Brain microvascular endothelial cell (primary cell): ENCODE data around the gene CRTAP.
"Not testable (repeated sequence)": the region's sequence is repeated elsewhere in the genome, so short reads cannot be mapped to it uniquely, and the experiment has no call there.

Experiments used
- DNase-seq: peaks from one replicate; pipeline ENCODE4 v3.0.0-alpha.2; 2020
- H3K27ac ChIP-seq: fragments of 250-450 bp; sonication (Bioruptor Pico); 2 replicates; pipeline ENCODE4 v1.5.1; 2020; ENCODE audit warnings: mild to moderate bottlenecking, moderate library complexity
- H3K27me3 ChIP-seq: fragments of 250-450 bp; sonication (Bioruptor Pico); replicated peaks from 2 replicates; pipeline ENCODE4 v1.5.1; 2020; ENCODE audit warnings: mild to moderate bottlenecking
- H3K36me3 ChIP-seq: fragments of 250-450 bp; sonication (Bioruptor Pico); replicated peaks from 2 replicates; pipeline ENCODE4 v1.5.1; 2020; ENCODE audit warnings: mild to moderate bottlenecking
- H3K4me3 ChIP-seq: 2 replicates; pipeline ENCODE4 v1.5.1; 2011; ENCODE audit warnings: low read depth, mild to moderate bottlenecking, control low read depth, low read length, moderate library complexity
- CTCF ChIP-seq: IDR thresholded peaks from 2 replicates; pipeline ENCODE4 v1.5.1; 2011; ENCODE audit warnings: low read depth, mild to moderate bottlenecking, moderate library complexity, low read length, control low read depth, inconsistent platforms; ENCODE audit errors: missing control alignments
- in situ Hi-C: cut with HindIII; loops from 2 replicates; pipeline ENCODE4 v1.10.0; 2017; ENCODE audit warnings: low sequenced_read_pairs, low pct_ligation_motif_present

CRTAP gene

DNA sequence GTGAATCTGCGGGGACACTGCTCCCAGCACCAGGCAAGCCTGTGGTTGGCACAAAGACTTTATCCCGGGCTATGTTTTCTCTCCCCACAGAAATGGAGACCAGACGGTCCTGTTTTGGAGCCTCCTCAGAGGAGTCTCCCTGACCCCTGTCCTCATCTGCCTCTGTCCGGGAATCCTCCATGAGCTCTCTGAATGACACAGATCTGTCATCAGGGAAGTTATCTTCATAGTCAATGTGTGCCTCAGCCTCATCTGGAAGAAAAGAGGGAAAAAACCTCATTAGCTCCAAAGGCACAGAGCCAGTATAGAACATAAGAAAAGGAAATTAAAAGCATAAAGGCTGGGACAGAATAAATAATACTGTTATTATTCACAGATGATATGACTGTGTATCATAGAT is 40.0 kb downstream of the CRTAP start:
- no peak overlapping the region for H3K4me3 ChIP-seq
- no peaks in the 10 kb centered on the region for H3K27me3 ChIP-seq
- no peaks in the 10 kb centered on the region for H3K36me3 ChIP-seq
- no peak for TF ChIP-seq CTCF
- no peak for DNase-seq
- in situ Hi-C loops, result no loop called here
- H3K27ac ChIP-seq, result no peak overlapping the region

GRCh38 chr3:33155301-33155700 is 41.5 kb downstream of the CRTAP start:
- Histone ChIP-seq H3K36me3 (no peaks in the 10 kb centered on the region), H3K27ac (no peak overlapping the region), H3K27me3 (no peaks in the 10 kb centered on the region), H3K4me3 (no peak overlapping the region)
- in situ Hi-C loops, result no loop called here
- no peak for DNase-seq
- no peak for TF ChIP-seq CTCF

DNA sequence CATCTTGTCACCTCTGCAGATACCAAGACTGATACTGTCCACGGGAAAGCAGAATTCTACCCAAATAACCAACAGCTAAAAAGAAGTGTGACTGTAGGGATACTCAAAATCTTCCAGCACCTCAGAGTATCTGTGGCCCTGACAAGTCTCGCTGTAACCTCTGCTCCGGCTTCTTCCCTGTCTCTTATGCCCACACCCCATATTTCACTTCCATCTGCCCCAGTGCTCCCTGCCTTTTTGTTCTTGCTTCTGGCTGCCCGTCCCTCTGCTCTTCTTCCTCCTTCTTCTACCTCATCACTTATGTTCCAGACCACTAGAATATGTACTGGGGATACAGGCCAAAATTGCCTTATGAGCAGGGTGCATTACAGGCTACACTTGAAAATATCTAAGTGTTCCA is 45.4 kb downstream of the CRTAP start:
- Histone ChIP-seq H3K4me3 (no peak overlapping the region), H3K27me3 (no peaks in the 10 kb centered on the region), H3K36me3 (no peaks in the 10 kb centered on the region), H3K27ac (no peak overlapping the region)
- DNase-seq, result no peak
- in situ Hi-C loops, result no loop called here
- no peak for TF ChIP-seq CTCF

GRCh38 chr3:33159981-33160380 is 46.2 kb downstream of the CRTAP start:
- no peak for TF ChIP-seq CTCF
- DNase-seq, result no peak
- in situ Hi-C loops, result no loop called here

DNA sequence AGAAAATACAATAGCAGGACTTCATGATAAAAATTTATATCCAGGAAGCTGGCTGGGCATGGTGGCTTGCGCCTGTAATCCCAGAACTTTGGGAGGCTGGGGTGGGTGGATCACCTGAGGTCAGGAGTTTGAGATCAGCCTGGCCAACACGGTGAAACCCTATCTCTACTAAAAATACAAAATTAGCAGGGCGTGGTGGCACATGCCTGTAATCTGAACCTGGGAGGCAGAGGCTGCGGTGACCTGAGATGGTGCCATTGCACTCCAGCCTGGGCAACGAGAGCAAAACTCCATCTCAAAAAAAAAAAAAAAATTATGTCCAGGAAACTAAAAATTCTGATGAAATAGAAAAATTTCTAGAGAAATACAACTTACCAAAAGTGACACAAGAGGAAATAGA is 48.8 kb downstream of the CRTAP start:
- DNase-seq, H3K27ac ChIP-seq, H3K27me3 ChIP-seq, H3K36me3 ChIP-seq, H3K4me3 ChIP-seq, in situ Hi-C loops: not testable (repeated sequence)

More at GRCh38 chr3:33159981-33160380, 46.2 kb downstream of the CRTAP start:
- Histone ChIP-seq H3K27ac (no peak overlapping the region), H3K36me3 (no peaks in the 10 kb centered on the region), H3K4me3 (no peak overlapping the region), H3K27me3 (no peaks in the 10 kb centered on the region)

- Histone ChIP-seq H3K36me3 (no peaks in the 10 kb centered on the region), H3K27ac (no peak overlapping the region), H3K4me3 (no peak overlapping the region), H3K27me3 (no peaks in the 10 kb centered on the region)
- TF ChIP-seq CTCF, result no peak
- DNase-seq, result no peak
- in situ Hi-C loops, result no loop called here
Measured at GRCh38 chr3:33165372-33165771, 51.6 kb downstream of the CRTAP start.
